IMR-90 (cell line): ENCODE results near the gene TULP3. TPM values are rescaled to one million over a fixed set of nuclear protein-coding genes. Genes with fewer than 3 reads are reported as not detected.

Experiments used
- ATAC-seq: fragments of 200-7000 bp; cut with Tn5 transposase; 2 replicates; pipeline ENCODE4 v1.9.1; 2020; ENCODE audit warnings: low read depth, mild to moderate bottlenecking, moderate library complexity
- BruUV-seq: library from RNA; stranded (reverse); fragments of 400-500 nt; replicated peaks from 2 replicates; lab custom pipeline; 2021; lab: Mats Ljungman, UMichigan
- CTCF ChIA-PET: fragments of 300-600 bp; formaldehyde crosslinking; extraction: SDS; loops from one replicate; lab custom pipeline; 2021; ENCODE audit warnings: antibody characterized with exemption; lab: Yijun Ruan, JAX
- POLR2A ChIA-PET: fragments of 300-600 bp; sonication (Branson Sonifier 250); formaldehyde crosslinking; loops from one replicate; lab custom pipeline; 2022; ENCODE audit warnings: antibody characterized with exemption; ENCODE audit not compliant: unreplicated experiment; lab: Charles Lee
- DNase-seq: peaks from one replicate; pipeline ENCODE4 v3.0.0; 2013
- H2AFZ ChIP-seq: replicated peaks from 2 replicates; pipeline ENCODE3; 2013; ENCODE audit warnings: low read length, mild to moderate bottlenecking; ENCODE audit not compliant: poor library complexity
- H2AK5ac ChIP-seq: 2 replicates; pipeline ENCODE4 v1.6.1; 2013; ENCODE audit warnings: low read depth, low read length, inconsistent platforms
- H2AK9ac ChIP-seq: replicated peaks from 2 replicates; pipeline ENCODE3; 2013; ENCODE audit warnings: mild to moderate bottlenecking, low read depth, low read length, moderate library complexity; ENCODE audit not compliant: poor library complexity
- H2BK120ac ChIP-seq: 2 replicates; pipeline ENCODE4 v1.6.1; 2013; ENCODE audit warnings: low read depth, low read length, inconsistent platforms
- H2BK15ac ChIP-seq: 3 replicates; pipeline ENCODE4 v1.6.1; 2013; ENCODE audit warnings: low read depth, low read length, inconsistent platforms
- H2BK20ac ChIP-seq: 2 replicates; pipeline ENCODE4 v1.6.1; 2013; ENCODE audit warnings: low read depth, mild to moderate bottlenecking, inconsistent platforms, low read length, moderate library complexity
- H2BK5ac ChIP-seq: 2 replicates; pipeline ENCODE4 v1.6.1; 2013; ENCODE audit warnings: mild to moderate bottlenecking, low read depth, low read length, inconsistent platforms; ENCODE audit not compliant: poor library complexity, severe bottlenecking
- H3K14ac ChIP-seq: replicated peaks from 2 replicates; pipeline ENCODE4 v1.6.1; 2013; ENCODE audit warnings: low read depth, low read length, inconsistent platforms
- H3K18ac ChIP-seq: 2 replicates; pipeline ENCODE4 v1.6.1; 2013; ENCODE audit warnings: low read depth, low read length, control low read depth
- H3K23ac ChIP-seq: 2 replicates; pipeline ENCODE4 v1.6.1; 2013; ENCODE audit warnings: low read depth, low read length, inconsistent platforms
- H3K27ac ChIP-seq: 2 replicates; pipeline ENCODE4 v1.5.1; 2013; ENCODE audit warnings: mild to moderate bottlenecking, control low read depth, low read length; ENCODE audit not compliant: insufficient read depth
- H3K27me3 ChIP-seq: 2 replicates; pipeline ENCODE4 v1.6.1; 2013; ENCODE audit warnings: low read length; ENCODE audit not compliant: control insufficient read depth, insufficient read depth
- H3K36me3 ChIP-seq: 2 replicates; pipeline ENCODE4 v1.6.1; 2013; ENCODE audit warnings: low read length, mixed read lengths; ENCODE audit not compliant: control insufficient read depth, insufficient read depth
- H3K4ac ChIP-seq: 2 replicates; pipeline ENCODE4 v1.6.1; 2013; ENCODE audit warnings: low read depth, low read length, inconsistent platforms
- H3K4me1 ChIP-seq: 2 replicates; pipeline ENCODE4 v1.6.1; 2013; ENCODE audit warnings: low read length, mixed read lengths; ENCODE audit not compliant: control insufficient read depth, insufficient read depth
- H3K4me2 ChIP-seq: 2 replicates; pipeline ENCODE4 v1.6.1; 2013; ENCODE audit warnings: low read depth, mild to moderate bottlenecking, control low read depth, low read length, moderate library complexity
- H3K4me3 ChIP-seq: 2 replicates; pipeline ENCODE4 v1.5.1; 2013; ENCODE audit warnings: low read depth, mild to moderate bottlenecking, control low read depth, low read length, moderate library complexity; ENCODE audit not compliant: insufficient read depth
- H3K56ac ChIP-seq: 2 replicates; pipeline ENCODE4 v1.6.1; 2013; ENCODE audit warnings: low read length, inconsistent platforms; ENCODE audit not compliant: insufficient read depth; ENCODE audit errors: extremely low read depth
- H3K79me1 ChIP-seq, 2 experiments: 2 replicates each; pipeline ENCODE4 v1.6.1; 2013; ENCODE audit warnings: low read length in 2 of 2, inconsistent platforms in 1 of 2, low read depth in 1 of 2
- H3K9ac ChIP-seq: 2 replicates; pipeline ENCODE4 v1.6.1; 2013; ENCODE audit warnings: low read depth, low read length, control low read depth
- H3K9me1 ChIP-seq: 2 replicates; pipeline ENCODE4 v1.6.1; 2013; ENCODE audit warnings: low read length, inconsistent platforms; ENCODE audit not compliant: insufficient read depth
- H3K9me3 ChIP-seq: 2 replicates; pipeline ENCODE4 v1.6.1; 2013; ENCODE audit warnings: low read length; ENCODE audit not compliant: control insufficient read depth, insufficient read depth
- H4K20me1 ChIP-seq: 2 replicates; pipeline ENCODE4 v1.6.1; 2013; ENCODE audit warnings: low read length, inconsistent platforms; ENCODE audit not compliant: insufficient read depth
- H4K5ac ChIP-seq: 2 replicates; pipeline ENCODE4 v1.6.1; 2013; ENCODE audit warnings: mild to moderate bottlenecking, low read depth, low read length, control low read depth
- H4K8ac ChIP-seq, 2 experiments: 2 replicates each; pipeline ENCODE4 v1.6.1; 2013; ENCODE audit warnings: low read depth in 2 of 2, low read length in 2 of 2, control low read depth in 1 of 2, inconsistent platforms in 1 of 2
- H4K91ac ChIP-seq: 2 replicates; pipeline ENCODE4 v1.6.1; 2013; ENCODE audit warnings: low read depth, low read length, inconsistent platforms; ENCODE audit not compliant: insufficient read depth
- BHLHE40 ChIP-seq: fragments of 150-350 bp; IDR thresholded peaks from 2 replicates; pipeline ENCODE4 v1.6.1; 2016; ENCODE audit warnings: mild to moderate bottlenecking, low read depth, low read length
- CEBPB ChIP-seq: IDR thresholded peaks from 2 replicates; pipeline ENCODE4 v1.6.1; 2012; ENCODE audit warnings: low read depth, low read length, improper control_type of control experiment
- CHD1 ChIP-seq: IDR thresholded peaks from 2 replicates; pipeline ENCODE4 v1.6.1; 2012; ENCODE audit warnings: low read depth, low read length, improper control_type of control experiment
- FOS ChIP-seq: fragments of 150-350 bp; IDR thresholded peaks from 2 replicates; pipeline ENCODE4 v1.6.1; 2016; ENCODE audit warnings: low read depth, low read length
- MAFK ChIP-seq: IDR thresholded peaks from 2 replicates; pipeline ENCODE4 v1.6.1; 2012; ENCODE audit warnings: low read depth, low read length, improper control_type of control experiment
- MAZ ChIP-seq: IDR thresholded peaks from 2 replicates; pipeline ENCODE4 v1.6.1; 2012; ENCODE audit warnings: low read depth, mild to moderate bottlenecking, low read length, improper control_type of control experiment, moderate library complexity, borderline replicate concordance
- MXI1 ChIP-seq: IDR thresholded peaks from 2 replicates; pipeline ENCODE4 v1.6.1; 2012; ENCODE audit warnings: low read depth, mild to moderate bottlenecking, low read length, moderate library complexity, borderline replicate concordance
- NFE2L2 ChIP-seq: fragments of 150-350 bp; IDR thresholded peaks from 2 replicates; pipeline ENCODE4 v1.6.1; 2016; ENCODE audit warnings: low read depth, mild to moderate bottlenecking, low read length
- POLR2A ChIP-seq: IDR thresholded peaks from 2 replicates; pipeline ENCODE4 v1.6.1; 2012; ENCODE audit warnings: mild to moderate bottlenecking, low read depth, low read length
- RAD21 ChIP-seq: IDR thresholded peaks from 2 replicates; pipeline ENCODE4 v1.6.1; 2012; ENCODE audit warnings: low read length, improper control_type of control experiment
- RCOR1 ChIP-seq: IDR thresholded peaks from 2 replicates; pipeline ENCODE4 v1.6.1; 2012; ENCODE audit warnings: mild to moderate bottlenecking, low read length, improper control_type of control experiment; ENCODE audit not compliant: insufficient replicate concordance
- RFX5 ChIP-seq: IDR thresholded peaks from 2 replicates; pipeline ENCODE4 v1.8.0; 2012; ENCODE audit warnings: low read depth, mild to moderate bottlenecking, low read length, moderate library complexity
- SMC3 ChIP-seq: fragments of 150-350 bp; IDR thresholded peaks from 2 replicates; pipeline ENCODE4 v1.6.1; 2016; ENCODE audit warnings: low read depth, mild to moderate bottlenecking, antibody characterized with exemption, low read length, moderate library complexity
- WGBS, 2 experiments: methylation state at CpG; one replicate each; pipeline versions ENCODE4 v1.1.5 to v1.1.7; 2013; ENCODE audit warnings: missing lambda C conversion rate in 2 of 2; ENCODE audit not compliant: insufficient read length in 1 of 2; ENCODE audit errors: extremely low coverage in 2 of 2; 5-methylcytosine and 5-hydroxymethylcytosine counted together
- dilution Hi-C: fragments of 300-500 bp; cut with HindIII; formaldehyde crosslinking; loops from one replicate; pipeline ENCODE4 v1.14.3; 2018; ENCODE audit warnings: low sequenced_read_pairs; ENCODE audit not compliant: unreplicated experiment
- in situ Hi-C: fragments of 300-500 bp; cut with MboI; formaldehyde crosslinking; loops from 3 replicates; pipeline ENCODE4 v1.14.3; 2019; ENCODE audit warnings: low sequenced_read_pairs, inconsistent platforms, mixed read lengths
- intact Hi-C: fragments of 100-400 bp; cut with micrococcal nuclease; formaldehyde crosslinking; loops from 2 replicates; pipeline ENCODE4 v1.10.0; 2022
- polyA plus RNA-seq, 3 experiments: library from polyadenylated mRNA; depleted of rRNA; stranded (reverse); fragments of >200 nt; gene quantifications; 2 replicates each; pipeline ENCODE4 v1.2.3, GENCODE V29; 2012; ENCODE audit warnings: low replicate concordance in 1 of 3
- total RNA-seq: library from RNA; depleted of rRNA; stranded (reverse); fragments of >200 nt; gene quantifications from 2 replicates; pipeline ENCODE4 v1.2.3, GENCODE V29; 2012
- TF ChIP-seq, protein P1 (sequence below): fragments of 150-350 bp; IDR thresholded peaks from 2 replicates; pipeline ENCODE4 v1.6.1; 2017; ENCODE audit warnings: mild to moderate bottlenecking, antibody characterized with exemption, low read length, low read depth
- TF ChIP-seq, protein P2 (sequence below): conservative IDR thresholded peaks from 2 replicates; pipeline ENCODE4 v1.5.1; 2012; ENCODE audit warnings: mild to moderate bottlenecking, low read depth, low read length, improper control_type of control experiment
- TF ChIP-seq, protein P3 (sequence below): fragments of 150-350 bp; IDR thresholded peaks from 2 replicates; pipeline ENCODE4 v1.6.1; 2016; ENCODE audit warnings: low read depth, mild to moderate bottlenecking, low read length, moderate library complexity, borderline replicate concordance

TULP3 gene
- total and polyA plus RNA-seq, 2 of the 4 experiments (the other 2 are of a cell fraction): 35.2 to 35.5 TPM

DNA sequence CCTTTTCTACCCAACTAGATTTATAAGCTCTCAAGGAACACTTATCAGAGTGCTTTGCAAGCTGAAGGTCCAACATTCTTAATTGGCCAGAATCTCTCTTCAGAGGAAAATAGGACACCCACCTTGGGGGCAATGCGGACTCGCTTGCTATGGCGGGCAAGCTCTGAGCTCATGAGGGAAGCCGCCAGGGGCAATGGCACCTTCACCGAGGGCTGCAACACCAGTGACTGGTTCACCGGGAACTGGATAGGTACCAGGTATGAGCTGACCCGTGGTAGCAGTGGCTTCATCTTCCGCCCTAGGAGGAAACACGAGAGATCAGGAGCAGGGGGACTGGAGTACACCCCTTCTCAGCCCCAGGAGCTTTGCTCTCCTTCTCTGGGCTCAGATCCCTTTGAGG lies 26.5 kb upstream of the TULP3 start:
- ChIA-PET POLR2A (no interaction called here), CTCF (interaction anchor here (0.6 to 1.6 kb wide), 2 partner anchors 10 to 108 kb away, joined by 3 to 6 read pairs; no protein-coding TSS in a partner anchor)
- Histone ChIP-seq H2BK5ac (no peak overlapping the region), H2AK9ac (no peak overlapping the region), H3K56ac (no peak overlapping the region), H3K27me3 (no peaks in the 10 kb centered on the region), H3K23ac (no peak overlapping the region), H2AK5ac (no peak overlapping the region), H3K14ac (no peak overlapping the region), H3K36me3 (peaks cover 25% of the 10 kb centered on the region), H2BK15ac (no peak overlapping the region), H2AFZ (no peak overlapping the region), H4K5ac (no peak overlapping the region), H4K20me1 (no peaks in the 10 kb centered on the region), H3K9me3 (no peaks in the 10 kb centered on the region), H4K8ac (no peak overlapping the region), H3K4me1 (peaks cover 7% of the 10 kb centered on the region), H2BK20ac (no peak overlapping the region), H3K4me2 (no peak overlapping the region), H3K79me1 (peaks cover 3 to 27% of the 10 kb centered on the region in 2 experiments; a peak in 3 of 4 replicates), H3K4me3 (no peak overlapping the region), H2BK120ac (no peak overlapping the region), H3K18ac (no peak overlapping the region), H3K9me1 (peaks cover 9% of the 10 kb centered on the region), H4K91ac (no peak overlapping the region), H3K27ac (no peak overlapping the region), H3K4ac (no peak overlapping the region), H3K9ac (no peak overlapping the region)
- dilution Hi-C loops: no loop called here
- no TSS peak for BruUV-seq
- no peak for DNase-seq
- no peak for ATAC-seq
- WGBS, 2 experiments: 100% methylated on average over 5 of the region's 9 CpGs; no CpG with 5 or more reads in 1 of the 2 experiments
- no peak for TF ChIP-seq MXI1
- TF ChIP-seq, protein P1, sequence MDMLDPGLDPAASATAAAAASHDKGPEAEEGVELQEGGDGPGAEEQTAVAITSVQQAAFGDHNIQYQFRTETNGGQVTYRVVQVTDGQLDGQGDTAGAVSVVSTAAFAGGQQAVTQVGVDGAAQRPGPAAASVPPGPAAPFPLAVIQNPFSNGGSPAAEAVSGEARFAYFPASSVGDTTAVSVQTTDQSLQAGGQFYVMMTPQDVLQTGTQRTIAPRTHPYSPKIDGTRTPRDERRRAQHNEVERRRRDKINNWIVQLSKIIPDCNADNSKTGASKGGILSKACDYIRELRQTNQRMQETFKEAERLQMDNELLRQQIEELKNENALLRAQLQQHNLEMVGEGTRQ: no peak
- no peak for TF ChIP-seq CHD1
- no peak for TF ChIP-seq MAFK
- TF ChIP-seq, protein P2, sequence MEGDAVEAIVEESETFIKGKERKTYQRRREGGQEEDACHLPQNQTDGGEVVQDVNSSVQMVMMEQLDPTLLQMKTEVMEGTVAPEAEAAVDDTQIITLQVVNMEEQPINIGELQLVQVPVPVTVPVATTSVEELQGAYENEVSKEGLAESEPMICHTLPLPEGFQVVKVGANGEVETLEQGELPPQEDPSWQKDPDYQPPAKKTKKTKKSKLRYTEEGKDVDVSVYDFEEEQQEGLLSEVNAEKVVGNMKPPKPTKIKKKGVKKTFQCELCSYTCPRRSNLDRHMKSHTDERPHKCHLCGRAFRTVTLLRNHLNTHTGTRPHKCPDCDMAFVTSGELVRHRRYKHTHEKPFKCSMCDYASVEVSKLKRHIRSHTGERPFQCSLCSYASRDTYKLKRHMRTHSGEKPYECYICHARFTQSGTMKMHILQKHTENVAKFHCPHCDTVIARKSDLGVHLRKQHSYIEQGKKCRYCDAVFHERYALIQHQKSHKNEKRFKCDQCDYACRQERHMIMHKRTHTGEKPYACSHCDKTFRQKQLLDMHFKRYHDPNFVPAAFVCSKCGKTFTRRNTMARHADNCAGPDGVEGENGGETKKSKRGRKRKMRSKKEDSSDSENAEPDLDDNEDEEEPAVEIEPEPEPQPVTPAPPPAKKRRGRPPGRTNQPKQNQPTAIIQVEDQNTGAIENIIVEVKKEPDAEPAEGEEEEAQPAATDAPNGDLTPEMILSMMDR: no peak
- no peak for TF ChIP-seq RAD21
- no peak for TF ChIP-seq CEBPB
- no peak for TF ChIP-seq POLR2A
- no peak for TF ChIP-seq RCOR1
- no peak for TF ChIP-seq SMC3
- TF ChIP-seq NFE2L2: no peak
- no peak for TF ChIP-seq FOS
- TF ChIP-seq BHLHE40: no peak
- TF ChIP-seq, protein P3, sequence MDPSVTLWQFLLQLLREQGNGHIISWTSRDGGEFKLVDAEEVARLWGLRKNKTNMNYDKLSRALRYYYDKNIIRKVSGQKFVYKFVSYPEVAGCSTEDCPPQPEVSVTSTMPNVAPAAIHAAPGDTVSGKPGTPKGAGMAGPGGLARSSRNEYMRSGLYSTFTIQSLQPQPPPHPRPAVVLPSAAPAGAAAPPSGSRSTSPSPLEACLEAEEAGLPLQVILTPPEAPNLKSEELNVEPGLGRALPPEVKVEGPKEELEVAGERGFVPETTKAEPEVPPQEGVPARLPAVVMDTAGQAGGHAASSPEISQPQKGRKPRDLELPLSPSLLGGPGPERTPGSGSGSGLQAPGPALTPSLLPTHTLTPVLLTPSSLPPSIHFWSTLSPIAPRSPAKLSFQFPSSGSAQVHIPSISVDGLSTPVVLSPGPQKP: no peak
- TF ChIP-seq RFX5: no peak
- no peak for TF ChIP-seq MAZ
- in situ Hi-C loops: no loop called here
- intact Hi-C loops: no loop called here
